ENCODE measurements around the gene STK17B.
"Not testable (repeated sequence)": the region's sequence is repeated elsewhere in the genome, so short reads cannot be mapped to it uniquely, and the experiment has no call there.

STK17B gene

GRCh38 chr2:196112418-196113034 is 58.9 kb downstream of the STK17B start:
- DNase-seq (ENCODE audit: low read depth in 2 of 2): peak; percentile 96

GRCh38 chr2:196108604-196109003 is 62.8 kb downstream of the STK17B start:
- DNase-seq (ENCODE audit: low read depth in 2 of 2): no peak

- DNase-seq (ENCODE audit: low read depth in 2 of 2): peak in 1 of 2 experiments; percentile 22
Measured at GRCh38 chr2:196105951-196106350, 65.4 kb downstream of the STK17B start.

- no peak for DNase-seq (ENCODE audit: low read depth in 2 of 2)
Measured at GRCh38 chr2:196104066-196104465, 67.3 kb downstream of the STK17B start.

- DNase-seq (ENCODE audit: low read depth in 2 of 2): no peak
Measured at GRCh38 chr2:196103626-196104025, 67.8 kb downstream of the STK17B start.

GRCh38 chr2:196101325-196101991 is 69.9 kb downstream of the STK17B start:
- DNase-seq (ENCODE audit: low read depth in 2 of 2): peak; percentile 37 to 44

- DNase-seq (ENCODE audit: low read depth in 2 of 2): no peak
Measured at GRCh38 chr2:196099916-196100315, 71.5 kb downstream of the STK17B start.

GRCh38 chr2:196097864-196098660 is 73.3 kb downstream of the STK17B start:
- no peak for DNase-seq (ENCODE audit: low read depth in 2 of 2)

GRCh38 chr2:196096982-196097745 is 74.2 kb downstream of the STK17B start:
- no peak for DNase-seq (ENCODE audit: low read depth in 2 of 2)

GRCh38 chr2:196096264-196096663 is 75.1 kb downstream of the STK17B start:
- DNase-seq (ENCODE audit: low read depth in 2 of 2): no peak

- not testable (repeated sequence) for DNase-seq (ENCODE audit: low read depth in 2 of 2)
Measured at GRCh38 chr2:196089448-196089847, 81.9 kb downstream of the STK17B start.

GRCh38 chr2:196088203-196088602 is 83.2 kb downstream of the STK17B start:
- DNase-seq (ENCODE audit: low read depth in 2 of 2): no peak

GRCh38 chr2:196086517-196087368 is 84.6 kb downstream of the STK17B start:
- DNase-seq (ENCODE audit: low read depth in 2 of 2): no peak

- DNase-seq (ENCODE audit: low read depth in 2 of 2): no peak
Measured at GRCh38 chr2:196083601-196084000, 87.8 kb downstream of the STK17B start.

Data from fibroblast of skin of left quadriceps (primary cell).